HG03432 (cell line): Measurements from ENCODE around the gene ARF3.

Experiments
- ATAC-seq: cut with Tn5 transposase; IDR thresholded peaks from one replicate; pipeline ENCODE4 v1.9.1; 2021; ENCODE audit warnings: mild to moderate bottlenecking, moderate library complexity; ENCODE audit not compliant: unreplicated experiment

ARF3 gene

GRCh38 chr12:48967991-48968390, 10.7 kb upstream of the ARF3 start:
- no peak for ATAC-seq

DNA sequence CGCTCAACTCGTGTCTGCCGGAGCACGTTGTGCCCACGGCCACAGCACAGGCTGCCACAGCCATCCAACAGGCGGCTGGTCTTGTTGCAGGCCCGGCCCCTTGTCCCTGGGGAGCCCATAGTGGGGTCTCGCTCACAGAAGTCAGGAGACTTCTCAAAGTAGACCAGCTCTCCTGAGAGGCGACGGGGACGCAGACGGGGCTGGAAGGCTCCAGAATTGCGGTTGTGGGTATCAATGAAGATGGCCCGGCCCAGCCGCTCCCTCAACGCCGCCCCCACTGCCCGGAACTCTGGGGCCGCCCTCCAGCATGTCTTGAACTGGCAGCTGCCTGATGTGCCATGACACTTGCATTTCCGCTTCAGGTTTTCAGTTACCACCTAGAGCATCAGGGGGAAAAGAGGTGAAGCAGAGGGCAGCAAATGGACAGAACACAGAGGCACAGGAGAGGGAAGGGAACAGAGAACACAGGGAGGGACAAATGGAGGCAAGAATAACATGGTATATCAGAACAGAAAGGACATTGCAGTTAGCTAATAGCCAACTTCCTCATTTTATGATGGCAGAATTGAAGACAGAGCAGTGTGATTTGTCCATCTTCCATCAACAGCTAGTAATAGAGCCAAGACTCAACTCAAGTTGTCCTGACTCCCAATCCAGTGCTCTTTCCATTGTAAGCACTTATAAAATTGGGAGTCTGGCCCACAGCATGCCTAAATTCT, 9.0 kb upstream of the ARF3 start:
- ATAC-seq: no peak

DNA sequence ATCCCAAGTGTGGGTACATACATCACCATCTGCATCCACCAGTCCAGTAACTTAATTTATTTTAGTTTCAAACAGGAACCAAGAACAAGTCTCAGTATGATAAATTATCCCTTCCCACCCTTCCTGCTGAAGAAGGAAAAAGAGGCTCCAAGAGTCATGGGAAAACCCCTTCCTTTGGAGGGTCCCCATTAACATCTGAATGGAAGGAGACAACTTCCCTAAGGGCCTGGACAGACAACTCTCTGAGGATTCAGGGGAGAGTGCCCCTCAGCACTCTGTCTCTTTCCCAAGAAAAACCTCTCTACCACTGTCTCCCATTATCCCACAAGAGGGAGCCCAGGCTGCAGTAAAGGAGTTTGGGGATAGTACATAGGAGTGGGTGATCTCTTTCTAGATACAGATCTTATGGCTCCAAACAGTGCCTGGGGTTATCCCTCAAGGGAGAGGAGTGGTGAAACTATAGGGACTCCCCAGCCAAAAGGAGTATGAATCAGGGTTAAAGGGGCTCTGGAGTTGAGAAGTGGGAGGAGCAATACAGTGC, 8.1 kb upstream of the ARF3 start:
- ATAC-seq: no peak

- ATAC-seq: no peak
These were observed 4.5 kb upstream of the ARF3 start for GRCh38 chr12:48961801-48962200.

DNA sequence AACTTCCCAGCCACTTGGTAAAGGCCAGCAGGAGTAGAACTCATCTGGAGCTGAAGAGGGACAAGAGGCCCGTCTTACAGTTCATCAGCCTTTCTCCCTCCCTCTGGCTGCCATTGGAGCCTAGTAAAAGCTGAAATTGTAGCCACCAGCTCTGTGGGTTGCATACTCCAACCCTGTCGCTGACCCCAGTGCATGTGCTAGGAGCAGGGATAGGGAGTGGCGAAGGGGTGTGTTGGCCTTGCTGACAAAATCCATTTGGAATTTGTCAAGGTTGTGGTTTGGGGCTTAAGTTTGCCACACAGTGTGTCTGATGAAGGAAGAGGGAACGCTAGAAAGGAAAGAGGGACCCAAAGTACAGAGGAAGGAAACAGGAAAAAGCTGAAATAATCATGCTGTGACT, 4.0 kb upstream of the ARF3 start:
- no peak for ATAC-seq

DNA sequence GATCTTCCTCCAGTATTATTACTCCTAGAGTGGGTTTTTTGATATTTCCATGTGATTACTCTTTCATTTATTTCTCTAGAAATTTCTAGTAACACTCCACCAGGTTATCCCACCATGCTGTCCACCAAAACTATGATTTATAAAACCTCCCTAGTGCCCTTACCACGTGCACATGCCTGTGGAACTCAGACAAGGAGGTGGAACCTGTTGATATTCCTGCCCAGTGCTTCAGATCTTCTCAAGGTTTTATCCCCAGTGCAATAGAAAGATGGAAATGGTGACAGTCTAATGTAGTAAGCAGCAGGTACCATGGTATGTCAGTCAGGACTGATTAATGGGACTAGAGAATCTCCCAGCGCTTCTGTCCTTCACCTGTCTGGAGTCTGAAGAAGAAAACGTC, 3.5 kb upstream of the ARF3 start:
- no peak for ATAC-seq

GRCh38 chr12:48958049-48958388, 732 bp upstream of the ARF3 start:
- ATAC-seq: no peak

DNA sequence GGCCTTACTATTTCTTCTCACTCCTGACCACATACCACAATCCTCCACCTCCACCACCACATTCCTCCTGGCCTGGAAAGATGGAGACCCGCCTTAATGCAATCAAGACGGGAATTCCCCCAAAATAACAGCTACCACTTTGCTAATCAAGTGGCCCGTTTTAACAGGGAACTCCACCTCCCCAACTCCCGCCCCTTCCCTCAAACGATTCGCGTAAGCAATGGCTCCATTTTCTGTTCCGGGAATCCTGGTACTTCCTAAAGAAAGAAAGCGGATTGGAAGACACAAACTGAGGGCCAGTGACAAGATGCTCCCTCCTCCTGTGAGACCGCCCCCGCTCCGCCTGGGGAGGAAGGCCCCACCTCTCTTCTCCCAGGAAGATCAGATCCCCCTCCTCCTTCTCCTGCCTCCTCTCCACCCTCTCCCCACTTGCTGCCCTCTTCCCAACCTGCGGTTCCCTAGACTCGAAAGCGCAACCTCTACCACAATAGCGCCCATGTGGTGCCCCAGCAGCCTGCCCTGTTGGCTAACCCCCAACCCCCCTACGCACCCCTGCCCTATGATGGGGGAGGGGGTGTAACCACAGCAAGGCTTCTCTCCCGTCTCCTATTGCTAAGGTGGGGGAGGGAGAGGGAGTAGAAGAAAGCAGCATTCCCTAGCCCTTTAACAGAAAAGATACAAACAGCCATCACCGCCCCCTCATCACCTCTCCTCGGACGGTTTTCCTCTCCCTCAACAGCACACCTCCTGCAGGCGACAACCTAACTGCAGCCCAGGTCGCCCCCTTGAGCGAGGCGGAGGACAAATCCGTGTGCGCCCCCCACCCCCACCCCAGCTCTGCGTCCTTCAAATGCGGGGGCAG, 777 bp downstream of the ARF3 start:
- ATAC-seq: peak; percentile 33

DNA sequence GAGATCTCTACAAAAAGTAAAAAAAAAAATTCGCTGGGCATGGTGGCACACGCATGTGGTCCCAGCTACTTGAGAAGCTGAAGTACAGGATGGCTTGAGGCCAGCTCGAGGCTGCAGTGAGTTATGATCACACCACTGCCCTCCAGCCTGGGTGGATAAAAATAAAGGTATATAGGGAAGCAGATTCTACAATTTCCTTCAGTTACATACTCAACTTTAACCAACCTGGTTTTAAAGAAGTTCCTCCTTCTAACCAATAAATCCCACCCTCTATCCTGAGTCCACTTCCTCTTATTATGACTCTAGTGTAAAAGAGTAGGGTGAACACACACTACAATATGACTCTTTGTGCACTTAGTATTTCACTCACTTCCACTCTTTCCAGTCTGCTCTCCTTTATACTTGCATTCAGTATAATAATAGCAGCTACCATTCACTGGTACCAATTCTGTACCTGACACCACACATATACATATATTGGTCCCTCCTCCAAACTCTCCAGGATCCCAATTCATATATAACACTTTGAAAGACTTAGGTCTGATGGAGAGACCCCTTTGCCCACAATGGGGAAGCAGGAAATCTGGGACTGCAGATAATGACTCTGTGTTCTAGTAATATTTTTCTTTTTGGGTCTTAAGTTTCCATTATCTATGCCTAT, 2.3 kb downstream of the ARF3 start:
- ATAC-seq: no peak

DNA sequence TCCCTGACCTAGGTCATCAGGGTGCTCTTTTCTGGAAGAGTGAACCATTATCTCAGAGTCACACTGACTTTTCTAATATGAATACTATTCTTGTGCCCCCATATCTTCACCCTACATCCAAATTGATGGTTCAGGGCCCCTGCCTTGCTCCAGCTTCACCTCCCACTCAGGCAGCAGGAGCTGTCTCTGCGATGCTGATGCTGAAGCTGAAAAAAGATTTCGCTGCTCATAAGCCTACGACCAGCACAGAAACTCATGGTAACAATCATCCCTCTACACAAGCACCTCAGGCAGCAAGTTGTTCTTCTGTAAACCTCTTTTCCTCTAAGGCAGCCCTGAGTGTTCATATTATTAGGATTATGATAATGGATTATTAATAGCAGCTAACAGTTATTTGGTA, 3.2 kb downstream of the ARF3 start:
- ATAC-seq: no peak

DNA sequence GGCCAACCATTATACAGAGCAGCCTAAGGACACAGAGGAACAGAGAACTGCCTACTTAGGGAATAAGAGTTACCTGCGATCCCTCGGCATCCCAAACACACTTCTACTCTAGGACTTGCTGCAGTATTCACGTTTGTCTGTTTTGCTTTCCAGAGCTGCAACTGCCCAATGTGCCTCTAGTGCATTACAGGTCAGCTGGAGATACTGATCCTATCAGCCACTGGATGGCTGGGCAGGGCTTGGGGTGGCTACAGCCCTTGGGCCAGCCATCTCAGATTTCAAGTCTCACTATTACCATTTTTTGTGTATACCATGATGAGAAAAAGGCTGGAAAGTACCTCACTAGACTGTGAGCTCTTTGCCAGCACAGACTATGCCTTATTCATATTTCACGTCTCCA, 4.6 kb downstream of the ARF3 start:
- no peak for ATAC-seq

GRCh38 chr12:48947727-48948126, 9.6 kb downstream of the ARF3 start:
- no peak for ATAC-seq

DNA sequence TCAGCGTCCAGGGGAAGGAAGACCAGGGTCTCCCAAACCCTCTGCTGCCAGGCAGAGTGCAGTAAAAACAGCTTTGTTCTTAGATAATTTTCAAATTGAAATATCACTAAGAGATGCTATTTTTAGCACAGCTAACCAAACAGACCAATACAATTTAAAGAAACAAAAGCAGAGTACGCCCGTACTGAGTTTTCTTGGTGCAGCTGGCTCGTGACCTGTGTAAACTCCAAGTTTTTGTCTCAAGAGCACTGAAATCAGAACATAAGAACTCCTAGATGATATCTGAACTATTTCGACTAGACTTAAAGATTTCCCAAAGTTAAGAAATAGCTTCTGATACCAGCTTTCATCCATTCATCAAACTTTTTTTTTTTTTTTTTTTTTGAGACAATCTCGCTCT, 10.3 kb downstream of the ARF3 start:
- no peak for ATAC-seq

DNA sequence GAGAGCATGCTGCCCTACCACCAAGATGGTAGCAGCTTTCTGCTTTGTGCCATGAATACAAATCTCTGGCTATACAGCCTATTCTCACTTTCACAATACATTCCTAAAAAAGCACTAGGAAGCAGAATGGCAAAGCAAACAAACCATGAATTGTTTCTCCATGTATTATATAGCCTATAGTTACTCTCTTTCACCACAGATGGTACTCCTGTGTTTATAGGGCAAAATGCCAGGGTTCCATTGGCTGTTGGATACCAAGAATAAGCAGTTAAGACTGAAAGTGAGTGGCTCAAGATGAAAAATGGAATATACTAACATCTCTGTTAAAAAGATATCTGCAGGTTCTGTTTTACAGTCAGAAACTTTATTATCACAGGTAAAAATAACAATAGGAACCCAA, 11.1 kb downstream of the ARF3 start:
- no peak for ATAC-seq

DNA sequence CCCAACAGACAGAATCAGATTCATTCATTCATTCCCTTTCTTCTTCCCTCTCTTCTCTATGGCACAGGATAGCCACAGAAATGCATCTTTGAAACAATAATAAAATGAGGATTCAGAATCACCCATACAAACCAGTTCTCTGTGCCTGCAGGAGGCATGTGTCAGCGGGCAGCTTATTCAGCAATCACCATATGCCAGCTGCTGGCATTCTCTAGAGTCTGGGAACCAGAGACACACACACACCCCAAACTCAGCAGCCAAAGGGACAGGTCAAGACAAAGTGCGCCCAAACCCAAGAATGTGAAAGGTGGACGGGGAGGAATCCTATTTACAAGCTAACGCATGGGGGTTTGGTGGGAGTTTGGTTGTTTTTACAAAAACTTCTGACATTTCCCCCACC, 14.1 kb downstream of the ARF3 start:
- no peak for ATAC-seq

DNA sequence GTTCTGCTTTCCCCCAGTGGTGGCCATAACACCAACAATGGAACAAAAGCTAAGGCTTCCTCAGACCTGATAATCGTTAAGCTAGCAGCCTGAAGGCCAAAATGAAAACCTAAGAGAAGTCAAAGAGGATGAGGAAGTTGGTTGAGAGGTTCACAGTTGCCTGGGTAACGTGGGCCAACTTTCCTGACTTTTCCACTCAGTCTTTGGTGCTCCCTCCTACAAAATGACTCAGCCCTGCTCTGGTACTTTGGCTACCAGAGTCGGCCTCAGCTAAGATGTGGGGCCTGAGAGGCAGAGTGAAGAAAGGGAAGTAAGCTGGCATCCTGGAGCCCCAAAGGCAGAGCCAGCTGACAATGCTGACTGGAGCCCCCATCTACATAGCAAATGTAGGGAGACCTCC, 17.1 kb downstream of the ARF3 start:
- no peak for ATAC-seq

GRCh38 chr12:48938805-48939204, 18.5 kb downstream of the ARF3 start:
- ATAC-seq: no peak

- no peak for ATAC-seq
These were observed 20.1 kb downstream of the ARF3 start for GRCh38 chr12:48937170-48937569.

DNA sequence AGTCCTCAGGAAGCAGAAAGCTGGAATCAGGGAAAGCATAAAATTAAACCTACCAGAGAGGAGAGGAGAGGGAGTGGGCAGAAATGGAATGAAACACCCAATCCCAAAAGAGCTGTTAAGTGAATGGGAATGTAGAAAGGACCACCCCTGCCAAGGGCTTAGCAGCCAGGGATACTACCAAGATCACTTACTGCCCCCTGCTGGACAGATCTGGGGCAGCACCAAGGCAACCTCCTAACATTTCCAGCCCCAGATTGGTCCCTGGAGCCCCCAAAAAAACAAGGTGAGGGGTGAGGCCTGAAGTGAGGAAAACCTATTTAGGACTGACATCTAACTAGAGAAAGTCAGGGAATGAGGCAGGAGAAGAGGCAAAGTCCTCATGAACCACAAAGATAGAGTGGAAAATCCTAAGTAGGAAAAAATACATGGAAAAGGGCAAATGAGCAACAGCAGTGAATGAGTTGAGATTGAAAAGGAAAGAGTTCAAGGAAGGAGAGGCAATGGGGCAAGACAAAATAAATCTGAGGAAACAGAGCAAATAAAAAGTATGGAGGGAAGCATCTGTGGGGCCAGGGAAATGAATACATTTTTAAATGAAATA, 20.8 kb downstream of the ARF3 start:
- no peak for ATAC-seq

GRCh38 chr12:48934312-48934706, 23.0 kb downstream of the ARF3 start:
- no peak for ATAC-seq

- ATAC-seq: no peak
These were observed 23.5 kb downstream of the ARF3 start for GRCh38 chr12:48933664-48934311.
